ENCODE data around the gene EFNA1.

Gene EFNA1, protein sequence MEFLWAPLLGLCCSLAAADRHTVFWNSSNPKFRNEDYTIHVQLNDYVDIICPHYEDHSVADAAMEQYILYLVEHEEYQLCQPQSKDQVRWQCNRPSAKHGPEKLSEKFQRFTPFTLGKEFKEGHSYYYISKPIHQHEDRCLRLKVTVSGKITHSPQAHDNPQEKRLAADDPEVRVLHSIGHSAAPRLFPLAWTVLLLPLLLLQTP

DNA sequence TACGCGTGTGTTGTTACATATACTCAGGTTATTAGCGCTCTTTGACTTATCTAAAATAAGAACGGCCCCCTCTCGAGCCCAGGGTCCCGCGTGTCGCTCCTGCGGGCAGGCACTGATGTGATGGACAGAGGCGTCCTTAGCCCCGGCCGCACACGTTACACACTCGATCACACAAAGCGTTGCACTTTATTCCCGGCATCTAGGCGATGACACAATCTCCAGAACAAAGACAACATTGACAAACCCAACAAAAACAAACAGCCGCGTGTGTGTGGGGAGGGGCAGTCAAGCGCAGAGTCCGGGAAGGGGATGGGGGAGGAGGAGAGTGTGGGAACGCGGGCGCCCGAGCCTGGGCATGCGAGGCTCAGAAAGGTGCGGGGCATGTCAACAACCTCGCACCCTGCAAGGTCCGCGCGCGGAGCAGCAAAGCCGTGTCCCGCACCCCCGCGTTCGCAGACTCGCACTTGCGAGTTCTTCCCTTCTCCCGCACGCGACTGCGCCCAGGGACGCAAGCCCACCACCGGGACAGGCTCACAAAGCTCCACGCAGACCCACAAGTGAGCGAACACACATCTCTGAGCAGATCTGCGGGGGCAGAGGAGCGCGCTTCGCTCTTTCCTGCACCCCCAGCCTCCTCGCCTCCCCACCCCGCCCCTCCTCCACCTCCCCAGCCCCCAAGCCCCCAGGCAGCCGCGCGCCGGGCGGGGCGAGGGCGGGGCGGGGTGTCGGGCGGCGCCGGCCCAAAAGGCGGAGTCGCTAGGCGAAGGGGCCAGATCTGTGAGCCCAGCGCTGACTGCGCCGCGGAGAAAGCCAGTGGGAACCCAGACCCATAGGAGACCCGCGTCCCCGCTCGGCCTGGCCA is at the start of gene EFNA1:
TSS of gene EFNA1 (plus strand) at position 772 of the 862 bp plus-strand sequence. CDS start 102 bp downstream, outside the sequence.
- peak; percentile 24 for DNase-seq

DNA sequence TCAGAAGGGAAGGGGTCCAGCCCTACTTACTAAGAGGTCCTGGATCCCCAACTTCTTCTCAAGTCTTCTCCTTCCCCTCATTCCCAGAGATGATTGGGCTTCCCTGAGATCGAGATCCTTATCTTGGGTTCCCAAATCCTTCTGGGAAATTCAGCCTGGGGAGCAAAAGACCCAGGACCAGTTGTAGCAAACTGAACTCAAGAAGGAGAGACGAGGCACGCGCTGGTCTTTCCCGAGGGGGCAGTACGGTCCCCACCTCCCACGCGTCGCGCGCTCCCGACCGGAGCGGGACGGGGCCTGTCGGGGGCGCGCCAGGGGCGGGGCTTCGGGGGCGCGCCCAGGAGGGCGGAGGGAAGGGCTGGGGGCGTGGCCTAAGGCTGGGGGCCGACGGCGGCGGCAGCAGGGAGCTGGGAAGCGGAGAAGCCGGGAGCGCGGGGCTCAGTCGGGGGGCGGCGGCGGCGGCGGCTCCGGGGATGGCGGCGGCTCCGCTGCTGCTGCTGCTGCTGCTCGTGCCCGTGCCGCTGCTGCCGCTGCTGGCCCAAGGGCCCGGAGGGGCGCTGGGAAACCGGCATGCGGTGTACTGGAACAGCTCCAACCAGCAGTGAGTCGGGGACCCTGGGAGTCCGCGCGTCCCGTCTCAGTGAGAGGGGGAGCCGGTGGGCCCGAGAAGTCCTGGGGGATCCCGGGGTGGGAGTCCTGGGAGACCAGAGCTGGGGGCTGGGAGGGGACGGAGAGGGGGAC is 49.0 kb upstream of the EFNA1 start, which contains the start of gene EFNA3:
TSS of gene EFNA3 (plus strand) at position 369 of the 741 bp plus-strand sequence. CDS start at position 474, 105 bp downstream.
- peak; percentile 63 for DNase-seq

DNA sequence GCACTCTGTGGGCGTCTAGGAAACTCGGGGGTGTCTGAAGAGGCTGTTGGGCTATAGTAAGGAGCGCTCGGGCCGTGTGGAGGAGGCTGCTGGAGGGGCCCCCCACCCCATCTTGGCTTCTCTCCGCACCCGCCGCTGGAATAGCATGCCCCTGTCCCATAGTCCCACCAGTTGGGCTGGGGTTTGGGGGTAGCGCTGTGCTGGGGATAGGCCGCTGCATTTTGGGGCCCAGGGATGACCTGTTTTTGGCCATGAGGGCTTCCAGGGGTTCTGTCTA is 48.5 kb upstream of the EFNA1 start:
- DNase-seq, result no peak

DNA sequence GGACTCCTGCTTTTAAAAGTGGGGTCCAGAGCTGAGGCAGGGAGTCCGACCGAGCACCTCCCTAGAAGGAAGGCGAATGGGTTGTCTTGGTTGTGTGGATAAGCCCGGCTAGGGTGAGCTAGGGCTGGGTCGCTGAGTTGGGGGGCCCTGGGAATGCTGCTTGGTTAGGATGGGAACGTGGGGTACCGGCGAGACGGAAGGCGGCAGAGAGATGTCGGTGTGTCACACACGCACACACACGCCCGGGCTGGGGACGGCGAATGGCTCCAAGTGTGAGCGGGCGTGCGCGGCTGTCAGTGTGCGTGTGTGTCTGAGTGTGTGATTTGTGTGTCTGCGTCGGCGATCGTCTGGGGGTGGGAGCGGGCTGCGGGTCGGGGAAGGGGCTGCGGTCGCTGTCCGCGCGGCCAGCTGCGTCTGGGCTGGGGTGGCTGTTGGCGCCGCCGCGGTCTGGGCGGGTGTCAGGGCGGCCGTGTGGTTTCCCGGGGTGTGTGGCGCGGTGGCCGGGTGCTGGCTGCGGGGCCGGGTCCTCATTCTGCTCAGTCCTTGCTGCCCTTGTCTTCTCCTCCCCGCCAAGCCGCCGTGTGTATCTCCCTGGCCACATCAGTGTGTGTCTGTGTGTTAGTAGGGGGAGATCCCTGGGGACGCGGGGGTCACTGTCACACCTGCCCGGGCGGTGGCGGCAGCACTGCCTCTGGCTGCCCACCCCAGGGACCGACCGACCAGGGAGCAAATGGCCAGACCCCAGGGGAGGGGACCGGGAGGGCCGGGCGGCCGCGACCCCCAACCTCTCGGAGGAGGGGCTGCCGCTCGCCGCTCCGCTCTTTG is 48.0 kb upstream of the EFNA1 start:
- no peak for DNase-seq

DNA sequence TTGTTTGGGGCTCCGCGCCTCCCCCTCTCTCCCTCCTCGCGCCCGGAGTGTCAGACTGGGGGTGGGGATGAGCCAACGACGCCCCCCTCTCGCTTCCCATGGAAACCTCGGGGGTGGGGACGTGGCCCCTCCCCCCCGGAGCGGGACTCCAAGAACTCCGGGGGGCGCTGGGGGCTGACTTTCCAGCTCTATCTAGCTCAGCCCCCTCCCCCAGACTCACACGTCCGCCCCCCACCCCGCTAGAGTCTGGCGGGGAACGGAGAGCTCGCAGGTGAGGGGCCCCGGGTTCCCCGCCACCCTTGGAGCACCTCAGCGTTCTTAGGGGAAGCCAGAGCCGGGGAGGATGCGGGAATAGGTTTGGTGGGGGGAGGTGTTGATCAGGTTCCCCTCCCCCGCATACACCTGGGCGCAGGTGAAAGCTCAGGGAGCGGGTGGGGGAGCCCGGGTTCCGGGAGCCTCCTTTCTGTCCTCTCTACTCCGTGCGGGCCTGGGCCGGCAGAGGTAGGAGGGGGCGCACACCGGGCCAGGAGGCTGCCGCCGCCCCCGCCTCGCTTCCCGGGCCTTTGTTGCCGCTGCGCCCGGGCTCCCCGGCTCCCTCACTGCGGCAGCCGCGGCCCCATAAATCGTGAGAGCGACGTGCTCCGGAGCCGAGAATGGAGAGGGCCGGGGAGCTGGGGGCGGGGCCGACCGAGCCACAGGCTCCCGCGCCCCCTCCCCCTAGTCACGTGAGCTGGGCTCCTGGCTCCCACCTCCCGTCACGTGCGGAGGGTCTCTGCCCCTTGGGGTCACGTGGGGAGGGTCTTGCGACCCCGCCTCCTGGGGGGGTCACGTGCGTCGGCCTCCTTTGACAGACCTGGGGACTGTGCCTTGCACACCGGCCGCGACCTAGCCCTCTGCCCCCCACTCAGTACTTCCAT is 47.1 kb upstream of the EFNA1 start:
- DNase-seq, result no peak

DNA sequence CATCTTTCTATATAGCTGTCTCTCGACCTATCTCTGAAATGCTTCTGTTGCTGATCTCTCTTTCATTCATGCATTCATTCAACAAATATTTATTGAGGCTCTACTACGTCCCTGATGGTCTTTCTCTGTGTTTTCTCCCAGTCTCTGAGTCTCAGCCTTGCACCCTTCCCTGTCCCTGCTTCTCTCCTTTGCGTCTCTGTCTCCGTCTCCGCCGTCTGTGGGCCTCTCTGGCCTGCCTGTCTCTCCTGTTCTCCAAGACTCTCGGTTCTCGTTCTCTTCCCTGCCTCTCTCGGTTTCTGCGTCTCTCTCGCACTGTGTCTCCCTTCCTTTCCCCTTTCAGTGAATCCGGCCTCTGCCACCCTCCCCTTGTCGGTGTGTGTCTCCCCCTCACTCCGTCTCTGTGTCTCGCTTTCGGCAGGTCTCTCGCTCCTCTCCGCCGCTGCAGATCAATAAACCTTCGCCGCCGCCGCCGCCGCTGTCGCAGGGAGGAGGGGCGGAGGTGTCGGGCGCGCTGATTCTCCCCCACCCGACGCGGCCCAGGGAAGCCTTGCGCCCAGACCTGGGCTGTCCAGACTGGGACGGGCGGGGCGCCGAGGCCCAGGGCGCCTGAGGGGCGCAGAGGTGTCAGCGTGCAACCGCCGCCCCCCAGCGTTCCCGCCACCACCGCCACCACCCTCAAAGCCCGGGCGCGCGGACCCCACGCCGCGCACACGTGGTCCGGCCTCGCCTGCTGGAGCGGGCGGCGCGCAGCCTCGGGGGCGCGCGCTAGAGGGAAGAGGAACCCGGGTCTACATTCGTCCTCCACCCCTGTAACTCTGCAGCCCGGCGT is 46.0 kb upstream of the EFNA1 start:
- DNase-seq, result no peak

DNA sequence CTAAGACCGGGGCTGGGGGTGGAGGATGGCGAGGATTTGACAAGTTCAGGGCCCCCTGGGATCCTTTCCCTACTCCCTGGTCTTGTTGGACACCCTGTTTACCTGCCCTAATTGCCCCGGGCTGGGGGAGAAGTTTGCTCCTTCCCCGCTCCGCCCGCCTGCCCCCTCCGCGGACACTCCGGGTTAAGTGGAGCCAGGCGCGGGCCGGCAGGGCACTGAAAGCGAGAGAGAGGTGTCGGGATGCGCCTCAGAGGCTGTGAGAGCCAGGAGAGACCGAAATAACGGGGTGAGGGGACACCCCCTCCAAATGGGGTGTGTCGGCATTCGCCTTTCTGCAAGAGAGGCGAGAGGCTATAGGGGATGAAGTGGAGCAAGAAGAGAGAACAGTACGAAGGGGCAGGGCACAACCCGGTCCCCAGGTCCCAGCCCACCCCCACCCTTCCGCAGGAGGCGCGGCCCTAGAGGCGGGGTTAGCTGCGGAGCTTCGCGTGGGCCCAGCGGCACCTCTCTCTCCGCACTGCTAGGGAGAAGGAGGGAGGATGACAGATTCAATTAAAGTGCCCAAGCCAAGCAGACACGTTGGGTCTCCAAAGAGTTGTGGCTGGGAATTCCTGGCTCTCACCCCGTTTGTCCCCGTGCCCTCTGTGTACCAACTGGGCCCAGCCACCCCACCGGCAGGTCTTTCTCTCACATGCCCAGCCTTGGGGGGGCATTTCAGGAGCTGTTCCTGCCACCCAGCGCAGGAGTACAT is 45.2 kb upstream of the EFNA1 start:
- no peak for DNase-seq

DNA sequence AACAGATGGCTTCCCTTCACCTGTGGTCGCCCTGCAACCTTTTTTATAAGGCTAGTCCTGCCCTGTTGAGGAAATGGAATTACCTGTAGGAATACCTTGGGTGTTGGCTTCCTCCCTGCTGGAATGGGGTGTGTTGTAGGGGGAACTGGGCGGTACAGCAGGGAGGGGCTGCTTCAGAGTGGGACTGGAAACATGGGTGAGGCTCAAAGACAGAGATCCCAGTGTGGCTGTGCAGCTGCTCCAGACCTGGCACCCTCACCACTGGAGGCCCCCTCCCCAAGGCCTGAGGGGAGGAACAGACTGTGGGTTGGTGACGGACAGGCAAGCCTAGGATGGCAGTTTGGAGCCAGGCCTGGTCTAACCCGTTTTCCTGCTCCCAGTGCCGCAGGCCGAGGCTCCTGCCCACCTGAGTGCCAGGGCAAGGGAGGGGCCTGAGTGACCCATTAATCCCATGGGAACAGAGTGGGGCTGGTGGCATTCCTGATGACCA is 44.6 kb upstream of the EFNA1 start:
- no peak for DNase-seq

DNA sequence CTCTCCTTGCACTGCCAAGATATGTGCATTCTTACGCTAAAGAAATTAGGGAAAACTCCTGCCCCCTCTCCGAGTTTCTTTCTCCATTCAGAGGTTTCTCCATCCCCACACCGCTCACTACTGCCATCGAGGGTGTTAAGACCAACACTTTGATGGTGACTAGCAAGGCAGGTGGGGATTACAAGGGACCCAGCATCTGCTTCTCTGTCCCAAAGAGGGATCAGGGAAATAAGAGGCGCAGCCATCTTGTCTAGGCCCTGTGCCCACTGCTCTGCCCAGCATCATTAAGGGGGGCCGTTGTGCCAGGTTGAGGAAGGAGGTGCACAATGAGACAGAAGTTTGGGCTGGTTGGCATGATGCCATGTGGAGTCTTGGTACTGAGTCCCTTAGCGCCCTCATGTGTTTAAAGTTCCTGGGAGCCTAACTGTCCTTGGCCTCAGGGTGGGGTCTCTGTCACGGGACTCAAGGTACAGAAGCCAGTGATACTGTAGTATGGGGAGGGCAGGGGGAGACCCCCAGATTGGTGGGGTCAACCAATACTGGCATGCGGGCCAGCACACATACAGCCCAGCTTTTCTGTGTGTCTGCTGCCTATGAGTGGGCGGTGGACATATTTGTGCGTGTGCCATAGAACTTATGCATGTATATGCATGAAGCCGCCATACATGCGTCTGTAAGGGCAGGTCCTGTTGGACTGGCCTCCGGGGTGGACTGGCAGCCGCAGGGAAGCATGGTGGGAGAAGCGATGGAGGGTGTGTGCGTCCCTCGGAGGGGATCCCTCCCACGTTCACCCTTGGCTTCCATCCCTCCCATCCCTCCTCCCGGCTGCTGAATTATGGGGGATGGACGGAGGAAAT is 43.6 kb upstream of the EFNA1 start:
- DNase-seq, result peak; percentile 42

DNA sequence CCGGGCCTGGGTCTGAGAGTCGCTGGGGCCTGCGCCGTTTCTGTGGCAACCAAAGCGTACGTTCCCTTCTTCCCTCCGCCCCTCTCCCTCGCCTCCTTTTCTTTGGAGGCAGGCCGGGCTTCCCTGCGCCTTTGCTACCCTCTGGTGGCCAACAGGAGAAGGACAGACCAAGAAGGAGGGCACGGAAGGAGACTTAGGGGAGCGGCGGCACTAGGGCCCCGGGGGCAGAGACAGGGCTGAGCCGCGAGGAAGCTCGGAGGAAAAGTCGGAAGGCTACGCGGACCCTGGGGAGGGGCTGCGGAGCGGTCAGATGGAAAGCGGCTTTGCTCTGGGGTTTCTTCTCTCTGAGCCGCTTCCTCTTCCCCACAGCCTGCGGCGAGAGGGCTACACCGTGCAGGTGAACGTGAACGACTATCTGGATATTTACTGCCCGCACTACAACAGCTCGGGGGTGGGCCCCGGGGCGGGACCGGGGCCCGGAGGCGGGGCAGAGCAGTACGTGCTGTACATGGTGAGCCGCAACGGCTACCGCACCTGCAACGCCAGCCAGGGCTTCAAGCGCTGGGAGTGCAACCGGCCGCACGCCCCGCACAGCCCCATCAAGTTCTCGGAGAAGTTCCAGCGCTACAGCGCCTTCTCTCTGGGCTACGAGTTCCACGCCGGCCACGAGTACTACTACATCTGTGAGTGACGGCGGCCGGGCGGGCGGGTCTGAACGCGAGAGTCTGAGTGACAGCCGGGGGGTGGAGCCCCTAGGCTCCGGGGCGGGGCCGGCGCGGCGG is 42.8 kb upstream of the EFNA1 start:
- peak; percentile 93 for DNase-seq

DNA sequence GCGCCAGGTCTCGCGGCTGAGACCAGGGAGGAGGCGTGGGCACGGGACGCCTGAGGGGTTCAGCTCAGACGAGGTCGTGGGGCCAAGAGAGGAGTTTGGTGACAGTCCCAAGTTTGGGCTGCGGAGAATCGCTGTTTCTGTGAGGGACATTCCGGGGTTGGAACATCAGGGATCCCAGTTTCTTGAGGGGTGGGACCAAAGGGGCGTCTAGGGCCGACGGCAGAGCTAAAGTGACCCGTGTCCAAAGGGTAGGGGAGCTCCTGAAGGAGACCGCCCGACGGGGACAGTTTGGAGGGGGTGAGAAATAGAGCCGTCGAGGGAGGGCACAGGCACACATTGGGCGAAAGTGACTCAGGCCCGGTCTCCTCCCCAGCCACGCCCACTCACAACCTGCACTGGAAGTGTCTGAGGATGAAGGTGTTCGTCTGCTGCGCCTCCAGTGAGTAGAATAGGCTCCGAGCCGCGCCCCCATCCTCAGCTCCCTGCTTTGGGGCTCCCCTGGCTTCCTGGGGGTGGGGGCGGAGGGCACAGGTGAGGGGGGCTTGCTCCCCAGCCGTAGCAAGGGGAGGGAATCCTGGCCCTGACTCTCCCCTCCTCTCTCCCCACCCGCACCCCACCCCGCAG is 42.1 kb upstream of the EFNA1 start:
- DNase-seq, result peak; percentile 41

DNA sequence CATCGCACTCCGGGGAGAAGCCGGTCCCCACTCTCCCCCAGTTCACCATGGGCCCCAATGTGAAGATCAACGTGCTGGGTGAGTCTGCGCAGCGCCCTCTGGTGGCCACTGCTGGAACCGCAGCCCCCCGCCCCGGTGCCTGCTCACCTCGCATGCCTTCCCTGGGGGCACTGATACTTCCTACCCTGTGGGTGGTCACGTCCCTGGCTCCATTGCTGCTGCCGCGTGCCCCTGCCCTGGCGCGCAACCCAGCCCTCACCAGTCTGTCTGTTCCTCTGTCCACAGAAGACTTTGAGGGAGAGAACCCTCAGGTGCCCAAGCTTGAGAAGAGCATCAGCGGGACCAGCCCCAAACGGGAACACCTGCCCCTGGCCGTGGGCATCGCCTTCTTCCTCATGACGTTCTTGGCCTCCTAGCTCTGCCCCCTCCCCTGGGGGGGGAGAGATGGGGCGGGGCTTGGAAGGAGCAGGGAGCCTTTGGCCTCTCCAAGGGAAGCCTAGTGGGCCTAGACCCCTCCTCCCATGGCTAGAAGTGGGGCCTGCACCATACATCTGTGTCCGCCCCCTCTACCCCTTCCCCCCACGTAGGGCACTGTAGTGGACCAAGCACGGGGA is 41.4 kb upstream of the EFNA1 start:
- peak; percentile 39 for DNase-seq

DNA sequence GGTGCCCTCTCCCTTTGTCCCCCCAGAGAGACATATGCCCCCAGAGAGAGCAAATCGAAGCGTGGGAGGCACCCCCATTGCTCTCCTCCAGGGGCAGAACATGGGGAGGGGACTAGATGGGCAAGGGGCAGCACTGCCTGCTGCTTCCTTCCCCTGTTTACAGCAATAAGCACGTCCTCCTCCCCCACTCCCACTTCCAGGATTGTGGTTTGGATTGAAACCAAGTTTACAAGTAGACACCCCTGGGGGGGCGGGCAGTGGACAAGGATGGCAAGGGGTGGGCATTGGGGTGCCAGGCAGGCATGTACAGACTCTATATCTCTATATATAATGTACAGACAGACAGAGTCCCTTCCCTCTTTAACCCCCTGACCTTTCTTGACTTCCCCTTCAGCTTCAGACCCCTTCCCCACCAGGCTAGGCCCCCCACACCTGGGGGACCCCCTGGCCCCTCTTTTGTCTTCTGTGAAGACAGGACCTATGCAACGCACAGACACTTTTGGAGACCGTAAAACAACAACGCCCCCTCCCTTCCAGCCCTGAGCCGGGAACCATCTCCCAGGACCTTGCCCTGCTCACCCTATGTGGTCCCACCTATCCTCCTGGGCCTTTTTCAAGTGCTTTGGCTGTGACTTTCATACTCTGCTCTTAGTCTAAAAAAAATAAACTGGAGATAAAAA is 40.7 kb upstream of the EFNA1 start:
- no peak for DNase-seq

DNA sequence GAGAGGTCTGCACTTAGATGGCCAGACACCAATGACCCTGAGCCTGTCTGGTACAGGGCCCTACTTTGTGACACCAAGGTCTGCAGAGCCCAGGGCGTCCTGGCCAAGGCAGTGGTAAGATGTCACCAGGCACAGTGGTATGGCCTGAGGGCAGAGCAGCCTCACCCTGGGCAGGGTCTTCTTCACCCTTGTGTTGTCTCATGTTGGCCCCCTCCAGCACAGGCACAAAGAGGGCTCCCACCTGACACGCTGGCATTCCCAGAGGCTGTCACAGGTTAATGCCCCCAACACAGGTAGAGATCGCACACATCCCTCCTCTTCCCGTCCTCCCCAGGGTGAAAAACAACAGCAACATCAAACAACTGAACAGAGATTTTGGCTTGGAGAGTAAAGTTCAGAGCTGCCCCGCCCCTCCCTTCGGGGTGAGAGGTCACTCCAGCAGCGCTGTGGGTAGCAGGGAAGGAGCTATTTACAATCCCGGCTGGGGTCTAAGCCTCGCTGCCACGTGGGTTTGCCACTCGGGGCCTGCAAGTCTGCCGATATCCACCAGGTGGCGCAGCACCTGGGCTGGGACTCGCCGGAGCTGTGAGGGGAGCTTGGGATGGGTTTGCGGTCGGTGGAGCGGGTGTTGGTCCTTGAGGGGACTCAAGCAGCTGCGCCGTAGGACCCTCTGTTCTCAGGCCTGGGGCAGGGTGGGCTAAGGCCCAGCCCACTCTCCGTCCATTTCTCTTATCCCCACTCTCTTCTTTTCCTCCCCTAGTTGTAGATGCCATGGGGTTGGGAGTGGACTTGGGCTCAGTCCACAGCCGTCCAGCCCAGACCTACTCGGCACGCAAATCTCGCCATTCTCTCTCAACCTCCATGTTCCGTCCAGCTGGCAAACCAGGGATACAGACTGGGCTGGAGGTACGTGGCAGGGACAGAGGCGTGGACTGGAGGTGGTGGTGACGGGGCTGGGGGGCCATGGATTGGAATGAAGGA is 36.3 kb upstream of the EFNA1 start:
- peak; percentile 64 for DNase-seq

DNA sequence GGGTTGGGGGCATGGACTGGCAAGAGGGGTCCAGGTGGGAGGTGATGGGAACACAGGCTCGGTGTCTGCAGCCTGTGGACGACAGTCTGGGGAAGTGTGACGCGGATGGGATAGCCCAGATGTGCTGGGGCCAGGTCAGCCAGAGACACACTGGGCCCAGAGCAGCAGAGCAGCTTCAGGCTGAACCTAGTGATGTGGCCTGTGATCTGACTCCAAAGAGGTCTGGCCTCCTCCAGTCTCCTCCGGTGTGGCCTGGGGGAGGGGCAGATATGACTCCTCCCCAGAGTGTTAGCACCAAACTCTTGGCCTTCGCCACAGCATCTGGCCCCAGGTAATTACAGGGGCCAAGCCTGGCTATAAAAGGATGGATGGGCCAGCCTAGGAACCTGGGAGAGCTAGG is 35.5 kb upstream of the EFNA1 start:
- no peak for DNase-seq

All from fibroblast of skin of right biceps (primary cell).